Colonic mucosa (tissue), 4 donors: ENCODE data around the gene PLPP7. TPM values are rescaled to one million over a fixed set of nuclear protein-coding genes. Genes with fewer than 3 reads are reported as not detected.
A peak's percentile ranks its signal among the peaks of the same experiment; 100 is the strongest.

ENCODE experiments used
- DNase-seq: peaks from one replicate; pipeline ENCODE4 v3.0.0-alpha.2; 2020
- H3K27ac ChIP-seq: fragments of 200-600 bp; one replicate; pipeline ENCODE4 v1.8.0; 2021
- H3K27me3 ChIP-seq: fragments of 200-600 bp; one replicate; pipeline ENCODE4 v1.8.0; 2021
- H3K36me3 ChIP-seq: fragments of 200-600 bp; one replicate; pipeline ENCODE4 v1.8.0; 2021
- H3K4me1 ChIP-seq: fragments of 200-600 bp; one replicate; pipeline ENCODE4 v1.8.0; 2021; ENCODE audit warnings: mild to moderate bottlenecking
- H3K4me3 ChIP-seq: fragments of 200-600 bp; one replicate; pipeline ENCODE4 v1.8.0; 2021
- H3K9ac ChIP-seq, 2 donors: one replicate each; pipeline ENCODE4 v1.7.0; 2013; ENCODE audit warnings: control low read depth in 2 of 2, low read depth in 2 of 2, low read length in 2 of 2
- H3K9me3 ChIP-seq: fragments of 200-600 bp; one replicate; pipeline ENCODE4 v1.8.0; 2021
- CTCF ChIP-seq: fragments of 200-600 bp; IDR thresholded peaks from one replicate; pipeline ENCODE4 v1.8.0; 2022; ENCODE audit warnings: antibody characterized with exemption, mild to moderate bottlenecking
- intact Hi-C: fragments of 100-400 bp; cut with DNase I; formaldehyde crosslinking; loops from one replicate; pipeline ENCODE4 v1.14.1; 2022
- total RNA-seq, 2 donors: library from RNA; stranded (reverse); fragmentation: NEBNext Ultra II Directional in 1 of 2; extraction: Animal tissue kit (Norgen Biotek cat#: 25700) in 1 of 2; gene quantifications; one replicate each; pipeline ENCODE4 v1.2.1, GENCODE V29; 2021
- donor health status: healthy.
- donor health status: DM: no; HTN: no; CAD: no.
- donor health status: DM: no; HTN: no; CAD: no.

The PLPP7 gene
- total RNA-seq, 2 donors from 2014 or later: 0.40 to 1.1 TPM

- TF ChIP-seq CTCF: no peak
- Histone ChIP-seq H3K4me1 (no peaks in the 10 kb centered on the region), H3K27ac (no peak overlapping the region), H3K36me3 (no peaks in the 10 kb centered on the region), H3K4me3 (no peak overlapping the region), H3K9ac (no peak overlapping the region), H3K27me3 (no peaks in the 10 kb centered on the region), H3K9me3 (no peaks in the 10 kb centered on the region)
- intact Hi-C loops: no loop called here
- no peak for DNase-seq
Observed at GRCh38 chr9:131309530-131310276, 20.2 kb downstream of the PLPP7 start.

- TF ChIP-seq CTCF: no peak
- no peak overlapping the region for H3K9ac ChIP-seq
- H3K9me3 ChIP-seq: no peaks in the 10 kb centered on the region
- H3K4me1 ChIP-seq: no peaks in the 10 kb centered on the region
- DNase-seq: no peak
- H3K4me3 ChIP-seq: no peak overlapping the region
- intact Hi-C loops: no loop called here
- no peak overlapping the region for H3K27ac ChIP-seq
- no peaks in the 10 kb centered on the region for H3K36me3 ChIP-seq
- H3K27me3 ChIP-seq: no peaks in the 10 kb centered on the region
Observed at GRCh38 chr9:131310833-131311554, 21.5 kb downstream of the PLPP7 start.

- Histone ChIP-seq H3K36me3 (no peaks in the 10 kb centered on the region), H3K9me3 (no peaks in the 10 kb centered on the region), H3K27me3 (no peaks in the 10 kb centered on the region), H3K4me3 (no peak overlapping the region), H3K27ac (no peak overlapping the region), H3K4me1 (no peaks in the 10 kb centered on the region), H3K9ac (no peak overlapping the region)
- no peak for TF ChIP-seq CTCF
- intact Hi-C loops: no loop called here
- no peak for DNase-seq
Observed at GRCh38 chr9:131312246-131312645, 22.7 kb downstream of the PLPP7 start.

- H3K9ac ChIP-seq: no peak overlapping the region
- H3K27me3 ChIP-seq: no peaks in the 10 kb centered on the region
- intact Hi-C loops: no loop called here
- H3K4me3 ChIP-seq: no peak overlapping the region
- no peaks in the 10 kb centered on the region for H3K9me3 ChIP-seq
- peak; percentile 18 for DNase-seq
- no peaks in the 10 kb centered on the region for H3K36me3 ChIP-seq
- no peak for TF ChIP-seq CTCF
- H3K4me1 ChIP-seq: no peaks in the 10 kb centered on the region
- H3K27ac ChIP-seq: no peak overlapping the region
Observed at GRCh38 chr9:131312822-131313770, 23.6 kb downstream of the PLPP7 start.
